DOHH2 (cell line): Measurements from ENCODE around the gene PHAX.

Source experiments
- CTCF ChIP-seq: fragments of 200-600 bp; sonication (generic); IDR thresholded peaks from one replicate; pipeline ENCODE4 v1.5.1; 2014; ENCODE audit warnings: antibody characterized with exemption, mild to moderate bottlenecking, low read depth, low read length; ENCODE audit not compliant: poor library complexity, severe bottlenecking
- EZH2phosphoT487 ChIP-seq: fragments of 200-600 bp; sonication (generic); IDR thresholded peaks from 2 replicates; pipeline ENCODE4 v1.6.1; 2017; ENCODE audit warnings: borderline replicate concordance, mild to moderate bottlenecking, antibody characterized with exemption, low read length, moderate library complexity, mixed read lengths

DNA sequence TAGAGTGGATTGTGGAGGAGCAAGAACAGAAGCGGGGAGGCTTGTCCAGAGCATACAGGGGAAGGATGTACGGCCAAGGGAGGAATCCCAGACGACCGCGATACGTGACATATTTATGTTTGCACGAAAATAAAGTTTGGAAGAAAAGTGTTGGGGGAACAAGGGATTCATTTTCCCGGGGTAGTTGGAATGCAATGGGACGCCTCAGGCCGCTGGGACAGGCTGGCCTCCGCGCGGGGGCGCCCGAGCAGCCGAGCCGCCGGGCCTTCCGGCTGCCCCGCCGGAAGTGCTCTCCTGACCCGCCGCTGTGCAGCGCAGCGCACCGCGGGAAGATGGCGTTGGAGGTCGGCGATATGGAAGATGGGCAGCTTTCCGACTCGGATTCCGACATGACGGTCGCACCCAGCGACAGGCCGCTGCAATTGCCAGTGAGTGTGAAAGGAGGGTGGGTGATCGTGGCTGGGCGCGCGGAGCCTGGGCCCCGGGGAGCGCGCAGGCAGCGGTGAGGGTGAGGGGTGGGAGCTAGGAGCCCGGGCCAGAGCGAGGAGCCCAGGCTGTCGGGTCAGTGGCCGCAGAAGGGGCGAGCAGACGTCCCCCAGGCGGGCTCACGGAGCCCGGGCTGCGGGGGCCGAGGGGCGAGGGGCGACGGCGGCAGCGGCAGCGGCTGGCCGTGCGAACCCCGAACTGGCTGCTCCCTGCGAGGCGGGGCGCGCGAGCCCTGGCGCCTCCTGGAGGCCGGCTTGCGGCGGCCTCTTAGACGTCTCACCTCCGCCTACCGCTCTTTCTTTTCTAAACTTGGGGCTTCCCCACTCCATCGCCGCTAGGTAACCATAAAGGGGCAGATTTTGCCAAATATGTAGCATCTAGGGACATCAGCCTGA lies at the start of gene PHAX:
- TF ChIP-seq CTCF, result peak; percentile 84
- no peak for TF ChIP-seq EZH2phosphoT487
